GM12891 (cell line): ENCODE results near the gene BRD4.

Experiments used
- POLR2A ChIP-seq: IDR thresholded peaks from 2 replicates; pipeline ENCODE4 v1.6.1; 2011; ENCODE audit warnings: low read depth, low read length, control low read depth
- POLR2AphosphoS5 ChIP-seq: IDR thresholded peaks from 2 replicates; pipeline ENCODE4 v1.6.1; 2011; ENCODE audit warnings: low read depth, low read length, control low read depth
- SPI1 ChIP-seq: IDR thresholded peaks from 2 replicates; pipeline ENCODE4 v1.6.1; 2011; ENCODE audit warnings: low read depth, low read length, control low read depth

DNA sequence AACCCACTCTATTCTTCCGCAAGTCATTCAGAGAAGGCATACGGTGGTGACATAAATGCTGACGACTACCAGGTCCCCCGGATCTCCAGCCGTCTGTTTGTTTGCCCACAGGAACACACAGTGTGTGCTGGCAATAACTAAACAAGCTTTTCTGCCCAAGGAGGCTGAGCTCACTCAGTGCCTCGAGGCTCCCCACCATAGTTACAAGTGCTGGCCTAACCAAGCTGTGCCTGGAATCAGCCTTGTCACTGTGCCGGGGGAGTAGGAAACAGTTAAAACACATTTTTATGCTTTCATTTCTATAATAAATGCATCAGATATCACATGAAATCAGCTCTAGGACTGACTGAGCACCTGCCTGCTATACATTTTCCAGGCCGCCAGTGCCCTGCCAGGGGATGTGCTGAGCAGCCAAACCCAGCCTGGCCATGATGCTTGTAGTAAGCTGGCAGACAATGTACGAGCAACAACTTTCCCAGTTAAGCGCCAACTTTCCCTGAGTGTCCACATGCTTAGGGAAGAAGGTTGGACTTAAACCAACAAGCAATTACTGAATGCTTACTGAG is 28.1 kb downstream of the BRD4 start:
- TF ChIP-seq POLR2A (0 out of 2 replicates have a peak, but pooled peaks have one; percentile 43), SPI1 (no peak), POLR2AphosphoS5 (no peak)
